Cardiac muscle cell (in vitro differentiated cells and primary cell): ENCODE data around the gene ODAD4. TPM values are rescaled to one million over a fixed set of nuclear protein-coding genes. Genes with fewer than 3 reads are reported as not detected.

ENCODE experiments used
- DNase-seq, 2 donors: peaks; one replicate each; pipeline versions ENCODE4 v3.0.0 to v3.0.0-alpha.2; 2010 to 2017; ENCODE audit warnings: low read depth in 1 of 2, low spot score in 1 of 2
- H3K27ac ChIP-seq: fragments of 200-600 bp; sonication (generic); 2 replicates; pipeline ENCODE4 v1.5.1; 2016
- H3K27me3 ChIP-seq: fragments of 200-600 bp; sonication (generic); 2 replicates; pipeline ENCODE4 v1.6.0; 2016; ENCODE audit warnings: control low read depth
- H3K36me3 ChIP-seq: fragments of 200-600 bp; sonication (generic); 2 replicates; pipeline ENCODE4 v1.5.1; 2016; ENCODE audit warnings: control low read depth
- H3K4me1 ChIP-seq: fragments of 200-600 bp; sonication (generic); 2 replicates; pipeline ENCODE4 v1.8.1; 2017; ENCODE audit warnings: low read depth, mild to moderate bottlenecking, mixed run types
- H3K4me3 ChIP-seq: fragments of 200-600 bp; sonication (generic); 2 replicates; pipeline ENCODE4 v1.5.1; 2016; ENCODE audit warnings: mild to moderate bottlenecking
- H3K9me3 ChIP-seq: fragments of 200-600 bp; sonication (generic); 2 replicates; pipeline ENCODE4 v1.5.1; 2017; ENCODE audit warnings: low read depth, mild to moderate bottlenecking, control low read depth
- CTCF ChIP-seq: IDR thresholded peaks from 2 replicates; pipeline ENCODE4 v1.5.1; 2012; ENCODE audit warnings: low read depth, mild to moderate bottlenecking, low read length
- polyA plus RNA-seq: library from polyadenylated mRNA; unstranded; fragments of >200 nt; fragmentation: Nextera tagmentation; extraction: Ambion mirVana; gene quantifications from 2 replicates; pipeline ENCODE4 v1.2.1, GENCODE V29; 2016
- total RNA-seq: library from RNA; depleted of rRNA; stranded (reverse); fragments of >200 nt; gene quantifications from 2 replicates; pipeline ENCODE4 v1.2.3, GENCODE V29; 2016

Gene ODAD4
- total and polyA plus RNA-seq, 2 experiments from 2014 or later = 3.2 to 4.5 TPM

DNA sequence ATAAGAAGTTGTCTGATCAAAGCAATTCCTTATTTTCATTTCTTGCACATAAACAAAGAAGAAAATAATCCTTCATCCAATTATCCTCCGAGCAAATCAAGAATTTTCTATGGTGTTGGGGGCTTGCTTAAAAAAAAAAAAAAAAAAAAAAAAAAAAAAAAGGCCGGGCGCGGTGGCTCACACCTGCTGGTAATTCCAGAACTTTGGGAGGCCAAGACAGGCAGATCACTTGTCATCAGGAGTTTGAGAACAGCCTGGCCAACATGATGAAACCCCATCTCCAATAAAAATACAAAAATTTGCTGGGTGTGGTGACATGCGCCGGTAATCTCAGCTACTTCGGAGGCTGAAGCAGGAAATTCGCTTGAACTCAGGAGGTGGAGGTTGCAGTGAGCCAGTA lies 55.5 kb downstream of the ODAD4 start:
- H3K4me3 ChIP-seq = no peak overlapping the region
- no peak overlapping the region for H3K27ac ChIP-seq
- no peaks in the 10 kb centered on the region for H3K9me3 ChIP-seq
- H3K36me3 ChIP-seq = peaks cover 61% of the 10 kb centered on the region
- no peaks in the 10 kb centered on the region for H3K27me3 ChIP-seq
- TF ChIP-seq CTCF = no peak
- no peaks in the 10 kb centered on the region for H3K4me1 ChIP-seq
- DNase-seq = no peak

DNA sequence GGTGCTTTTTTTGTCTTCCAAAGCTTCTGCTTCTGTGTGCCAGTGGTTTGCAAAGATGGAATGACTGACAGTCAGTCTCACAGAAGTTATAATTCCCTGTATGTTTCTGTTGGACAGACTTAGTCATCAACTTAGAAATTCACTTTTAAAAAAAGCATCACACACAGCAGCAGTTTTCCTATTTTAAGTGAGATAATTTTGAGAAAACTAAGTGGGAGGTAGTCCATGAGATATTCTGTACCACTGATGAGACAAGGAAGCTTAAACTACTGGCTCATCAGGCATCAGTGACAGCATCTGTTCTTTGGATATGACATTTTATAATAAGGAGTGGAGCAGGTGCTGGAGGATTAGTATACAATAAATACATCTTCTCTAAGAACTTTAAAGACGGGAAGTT lies 56.2 kb downstream of the ODAD4 start:
- Histone ChIP-seq H3K36me3 (peaks cover 63% of the 10 kb centered on the region), H3K4me1 (no peaks in the 10 kb centered on the region), H3K4me3 (no peak overlapping the region), H3K27me3 (no peaks in the 10 kb centered on the region), H3K27ac (no peak overlapping the region), H3K9me3 (no peaks in the 10 kb centered on the region)
- no peak for DNase-seq
- no peak for TF ChIP-seq CTCF

GRCh38 chr17:41987642-41988041 lies 57.2 kb downstream of the ODAD4 start:
- peak in 1 of 2 donors; percentile 48 for DNase-seq
- peaks cover 66% of the 10 kb centered on the region for H3K36me3 ChIP-seq
- H3K9me3 ChIP-seq = no peaks in the 10 kb centered on the region
- no peak overlapping the region for H3K27ac ChIP-seq
- no peaks in the 10 kb centered on the region for H3K4me1 ChIP-seq
- TF ChIP-seq CTCF = no peak
- no peak overlapping the region for H3K4me3 ChIP-seq
- no peaks in the 10 kb centered on the region for H3K27me3 ChIP-seq

DNA sequence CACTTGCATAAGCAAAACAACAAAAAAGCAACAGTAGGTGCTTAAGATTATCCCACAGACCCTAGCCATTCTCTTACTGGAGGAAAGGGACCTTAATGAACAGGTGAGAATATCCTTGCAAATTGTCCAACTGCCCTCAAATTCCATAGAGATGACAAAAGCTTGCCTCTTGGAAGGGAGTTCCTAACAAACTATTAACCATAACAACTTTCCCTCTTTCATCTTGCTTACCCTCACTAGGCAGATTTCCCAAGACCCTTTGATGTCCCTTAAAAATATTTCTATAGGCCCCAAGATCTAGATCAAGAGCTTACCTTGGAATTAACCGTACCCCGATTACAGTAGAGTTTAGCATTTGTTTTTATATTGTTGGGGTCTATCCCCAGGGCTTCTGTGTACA lies 58.0 kb downstream of the ODAD4 start:
- peaks cover 69% of the 10 kb centered on the region for H3K36me3 ChIP-seq
- no peak for TF ChIP-seq CTCF
- no peaks in the 10 kb centered on the region for H3K9me3 ChIP-seq
- H3K4me1 ChIP-seq = no peaks in the 10 kb centered on the region
- H3K27ac ChIP-seq = no peak overlapping the region
- no peak overlapping the region for H3K4me3 ChIP-seq
- H3K27me3 ChIP-seq = no peaks in the 10 kb centered on the region
- no peak for DNase-seq

GRCh38 chr17:41989702-41990419 lies 59.4 kb downstream of the ODAD4 start:
- peaks cover 72% of the 10 kb centered on the region for H3K36me3 ChIP-seq
- H3K27ac ChIP-seq = no peak overlapping the region
- TF ChIP-seq CTCF = no peak
- no peak for DNase-seq
- H3K9me3 ChIP-seq = no peaks in the 10 kb centered on the region
- no peaks in the 10 kb centered on the region for H3K27me3 ChIP-seq
- no peaks in the 10 kb centered on the region for H3K4me1 ChIP-seq
- H3K4me3 ChIP-seq = no peak overlapping the region

DNA sequence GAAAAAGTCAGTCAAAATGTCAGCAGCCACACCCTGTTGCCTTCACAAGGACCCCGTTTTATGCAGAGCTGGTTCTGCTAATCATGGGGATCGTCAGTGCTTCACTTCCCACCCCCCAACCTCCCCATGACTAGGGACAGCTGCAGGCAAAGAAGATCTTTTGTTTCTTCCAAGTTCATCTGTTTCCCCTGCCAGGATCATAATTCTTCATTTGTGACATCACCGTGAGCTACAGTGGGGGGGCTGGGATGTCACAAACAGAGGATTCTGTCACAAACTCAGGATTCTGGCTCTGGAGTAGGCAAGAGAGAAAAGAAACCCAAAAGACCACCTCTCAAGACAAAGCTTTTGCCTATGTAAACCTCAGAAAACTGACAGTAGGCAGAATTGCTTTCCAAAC lies 62.2 kb downstream of the ODAD4 start:
- TF ChIP-seq CTCF = no peak
- DNase-seq = no peak
- Histone ChIP-seq H3K27ac (no peak overlapping the region), H3K36me3 (peaks cover 86% of the 10 kb centered on the region), H3K4me1 (no peaks in the 10 kb centered on the region), H3K9me3 (no peaks in the 10 kb centered on the region), H3K4me3 (no peak overlapping the region), H3K27me3 (no peaks in the 10 kb centered on the region)
